Measurements from ENCODE around the gene ANKS3.

Gene ANKS3

GRCh38 chr16:4683255-4684057, 50.6 kb downstream of the ANKS3 start:
- DNase-seq: no peak

GRCh38 chr16:4682616-4683254, 51.3 kb downstream of the ANKS3 start:
- no peak for DNase-seq

GRCh38 chr16:4682084-4682591, 51.9 kb downstream of the ANKS3 start:
- DNase-seq: no peak

DNA sequence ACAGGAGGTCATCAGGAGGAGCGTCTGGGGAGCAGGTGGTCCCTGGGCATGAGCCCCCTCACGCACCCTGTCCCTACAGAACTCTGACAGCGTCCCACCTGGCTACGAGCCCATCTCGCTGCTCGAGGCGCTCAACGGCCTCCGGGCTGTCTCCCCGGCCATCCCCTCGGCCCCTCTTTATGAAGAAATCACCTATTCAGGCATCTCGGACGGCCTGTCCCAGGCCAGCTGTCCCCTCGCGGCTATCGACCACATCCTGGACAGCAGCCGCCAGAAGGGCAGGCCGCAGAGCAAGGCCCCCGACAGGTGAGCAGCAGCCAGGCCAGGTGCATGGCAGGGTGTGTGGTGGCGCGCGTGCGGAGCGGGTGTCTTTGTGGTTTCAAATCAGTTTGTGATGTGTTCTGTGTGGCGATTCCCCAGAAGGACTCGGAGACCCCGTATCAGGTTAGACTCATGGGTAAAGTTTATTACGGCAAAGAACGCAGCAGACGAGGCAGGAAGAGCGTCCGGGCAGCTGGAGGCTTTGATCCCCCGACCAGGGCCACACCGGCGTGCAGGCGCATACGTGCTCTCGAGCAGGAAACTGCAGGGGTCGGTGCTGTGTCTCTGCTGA, 52.5 kb downstream of the ANKS3 start:
- no peak for DNase-seq

DNA sequence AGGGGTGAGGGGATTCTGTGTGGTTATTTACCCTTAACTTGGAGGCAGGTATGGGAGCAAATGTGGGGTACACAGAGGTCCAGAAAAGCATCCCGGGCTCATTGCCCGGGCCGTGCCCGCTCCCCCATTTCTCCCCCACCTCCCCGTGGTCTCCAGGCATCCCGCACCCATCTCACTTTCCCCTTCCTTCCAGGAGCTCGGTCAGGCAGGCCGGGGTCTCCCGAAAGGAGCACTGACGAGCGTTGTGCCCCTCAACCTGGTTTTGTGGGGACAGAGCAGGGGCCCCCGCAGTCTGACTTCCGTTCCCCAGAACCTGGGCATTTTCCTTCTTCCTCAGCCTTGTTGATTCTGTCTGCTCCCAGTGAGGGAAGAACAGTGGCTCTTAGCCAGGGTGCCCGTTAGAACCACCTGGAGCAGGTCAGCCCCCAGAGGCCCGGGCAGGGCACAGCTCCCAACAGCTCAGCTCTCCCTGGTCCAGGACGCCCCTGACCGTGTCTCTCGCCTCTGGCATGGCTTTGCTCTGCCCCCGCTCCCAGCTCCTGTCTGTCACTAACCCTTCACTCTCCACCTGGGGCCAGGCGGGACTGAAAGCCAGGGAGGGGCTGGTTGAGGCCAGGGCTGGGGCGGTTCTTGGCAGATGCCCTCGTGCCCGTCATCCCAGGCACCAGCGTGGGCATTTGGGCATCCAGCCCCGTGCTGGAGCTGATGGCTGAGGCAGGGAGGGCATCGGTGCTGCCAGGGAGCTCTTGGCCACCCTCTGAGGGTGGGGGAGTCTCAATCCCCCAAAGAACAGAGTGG, 53.2 kb downstream of the ANKS3 start:
- DNase-seq: no peak

DNA sequence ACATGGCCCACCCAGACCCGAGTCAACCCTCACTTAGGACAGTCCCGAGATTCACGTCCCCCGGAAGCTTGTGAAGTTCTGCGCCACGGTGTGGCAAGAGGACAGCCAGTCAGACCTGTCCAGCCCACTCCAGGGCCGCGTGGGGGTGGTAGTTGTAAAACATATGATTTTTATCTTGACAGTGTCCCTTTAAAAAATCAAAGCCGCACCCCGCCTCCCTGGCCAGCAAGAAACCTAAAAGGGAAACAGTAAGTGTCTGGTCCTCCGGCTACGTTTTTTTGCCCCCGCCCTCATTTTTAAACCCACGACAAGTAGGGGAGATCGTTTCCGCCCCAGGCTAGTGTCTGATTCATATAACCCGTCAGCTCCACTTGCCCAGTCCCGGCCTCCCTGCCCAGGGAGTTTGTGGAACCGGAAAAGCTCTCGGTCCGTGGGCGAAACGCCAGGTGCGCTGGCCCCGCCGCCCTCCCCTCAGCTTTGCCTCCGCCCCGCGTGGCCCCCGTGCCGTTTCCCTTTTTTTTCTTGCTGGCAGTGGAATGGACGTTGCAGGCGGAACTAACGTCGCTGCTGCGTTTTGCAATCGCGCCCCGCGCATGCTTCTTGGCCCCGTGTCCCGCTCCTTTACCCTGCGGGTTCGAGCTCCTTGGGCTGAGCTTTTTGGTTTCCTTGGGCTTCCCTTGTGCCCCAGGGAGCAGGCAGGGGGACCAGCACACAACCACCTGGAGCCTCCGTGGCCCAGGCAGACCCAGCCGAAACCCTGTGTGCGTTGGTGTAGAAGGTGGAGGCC, 54.0 kb downstream of the ANKS3 start:
- DNase-seq: no peak

DNA sequence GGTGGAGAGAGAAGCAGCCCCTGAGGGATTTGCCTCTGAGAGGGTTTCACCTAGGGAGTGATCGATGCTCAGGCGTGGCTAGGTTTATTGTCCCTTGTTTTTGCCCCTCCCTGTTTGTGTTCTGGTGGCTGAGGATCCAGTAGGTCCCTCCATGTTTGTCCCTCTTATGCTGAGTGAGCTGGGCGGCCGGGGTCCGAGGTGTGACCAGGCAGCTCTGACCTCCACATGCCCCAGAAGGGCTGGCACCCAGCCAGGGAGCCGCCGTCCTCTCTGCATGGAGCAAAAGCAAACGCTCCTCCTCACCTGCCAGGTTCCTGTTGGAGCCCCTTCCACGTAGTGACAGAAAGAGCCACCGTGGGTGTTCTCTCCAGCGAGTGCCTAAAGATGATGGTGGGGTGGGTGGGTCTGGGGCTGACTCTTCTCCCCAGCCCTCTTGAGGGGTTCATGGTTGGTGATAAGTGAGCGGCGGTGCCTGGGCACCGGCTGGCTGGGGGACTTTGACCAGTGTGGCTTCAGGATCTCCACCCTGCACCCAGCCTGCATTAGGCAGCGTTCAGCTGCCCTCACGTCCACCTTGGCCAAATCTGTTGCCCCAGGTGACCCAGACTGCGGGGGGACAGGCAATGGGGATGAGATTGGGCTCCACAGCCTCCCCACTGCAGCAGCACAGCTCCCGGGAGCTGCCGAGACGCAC, 54.8 kb downstream of the ANKS3 start:
- no peak for DNase-seq

DNA sequence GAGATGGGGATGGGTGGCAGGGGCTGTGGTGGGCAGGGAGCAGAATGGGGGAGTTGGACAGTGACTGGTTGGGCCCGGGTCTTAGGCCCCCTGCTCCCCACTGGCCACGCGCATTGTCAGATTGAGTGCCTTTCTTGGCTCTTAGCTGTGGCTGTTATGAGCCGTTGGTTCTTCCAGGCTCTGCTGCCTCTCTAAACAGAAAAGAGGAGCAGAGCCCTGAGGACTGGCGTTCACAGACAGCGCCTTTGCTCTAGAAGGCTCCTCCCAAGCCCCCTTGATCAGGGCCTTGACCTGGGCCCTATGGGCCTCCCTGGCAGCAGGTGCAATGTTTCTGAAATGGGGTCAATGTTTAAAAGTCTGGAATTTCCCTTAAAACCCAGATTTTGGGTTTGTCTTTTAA, 55.5 kb downstream of the ANKS3 start:
- no peak for DNase-seq

GRCh38 chr16:4677994-4678393, 56.1 kb downstream of the ANKS3 start:
- DNase-seq: no peak

DNA sequence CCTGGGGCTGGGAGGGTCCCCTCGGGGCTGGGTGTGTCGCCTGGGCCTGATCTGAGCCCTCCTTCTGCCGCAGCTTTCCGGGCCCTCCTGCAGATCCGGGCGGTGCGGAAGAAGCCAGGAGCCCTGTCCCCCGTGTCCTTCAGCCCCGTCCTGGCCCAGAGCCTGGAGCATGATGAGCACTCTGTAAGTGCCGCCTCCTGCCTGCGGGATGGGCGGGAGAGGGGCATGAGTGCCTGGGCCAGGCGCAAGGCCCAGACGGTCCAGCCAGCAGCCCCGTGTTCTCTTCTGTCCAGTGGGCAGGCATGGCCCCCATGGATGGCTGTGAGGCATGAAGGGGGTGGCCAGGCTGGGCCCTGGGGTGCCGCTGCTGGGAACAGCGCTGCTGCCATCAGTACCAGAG, 56.7 kb downstream of the ANKS3 start:
- DNase-seq: no peak

- DNase-seq: no peak
These were observed 57.2 kb downstream of the ANKS3 start for GRCh38 chr16:4676831-4677230.

- no peak for DNase-seq
These were observed 57.9 kb downstream of the ANKS3 start for GRCh38 chr16:4675864-4676786.

DNA sequence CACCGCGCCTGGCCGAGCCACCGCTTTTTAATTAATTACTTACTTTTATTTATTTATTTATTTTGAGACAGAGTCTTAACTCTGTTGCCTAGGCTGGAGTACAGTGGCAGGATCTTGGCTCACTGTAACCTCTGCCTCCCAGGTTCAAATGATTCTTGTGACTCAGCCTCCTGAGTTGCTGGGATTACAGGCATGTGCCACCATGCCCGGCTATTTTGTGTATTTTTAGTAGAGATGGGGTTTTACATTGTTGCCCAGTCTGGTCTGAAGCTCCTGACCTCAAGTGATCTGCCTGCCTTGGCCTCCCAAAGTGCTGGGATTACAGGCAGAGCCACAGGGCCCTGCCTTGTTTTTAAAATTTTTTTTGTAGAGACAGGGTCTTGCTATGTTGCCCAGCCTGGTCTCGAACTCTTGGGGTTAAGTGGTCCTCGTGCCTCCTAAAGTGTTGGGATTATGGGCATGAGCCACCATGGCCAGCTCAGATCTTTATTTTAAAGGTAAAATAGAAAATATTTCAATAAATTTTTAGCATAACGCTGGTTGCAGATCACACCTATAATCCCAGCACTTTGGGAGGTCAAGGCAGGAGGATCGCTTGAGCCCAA, 59.0 kb downstream of the ANKS3 start:
- no peak for DNase-seq

GRCh38 chr16:4673387-4674046, 60.6 kb downstream of the ANKS3 start:
- DNase-seq: no peak

- DNase-seq: no peak
These were observed 65.6 kb downstream of the ANKS3 start for GRCh38 chr16:4668313-4668960.

DNA sequence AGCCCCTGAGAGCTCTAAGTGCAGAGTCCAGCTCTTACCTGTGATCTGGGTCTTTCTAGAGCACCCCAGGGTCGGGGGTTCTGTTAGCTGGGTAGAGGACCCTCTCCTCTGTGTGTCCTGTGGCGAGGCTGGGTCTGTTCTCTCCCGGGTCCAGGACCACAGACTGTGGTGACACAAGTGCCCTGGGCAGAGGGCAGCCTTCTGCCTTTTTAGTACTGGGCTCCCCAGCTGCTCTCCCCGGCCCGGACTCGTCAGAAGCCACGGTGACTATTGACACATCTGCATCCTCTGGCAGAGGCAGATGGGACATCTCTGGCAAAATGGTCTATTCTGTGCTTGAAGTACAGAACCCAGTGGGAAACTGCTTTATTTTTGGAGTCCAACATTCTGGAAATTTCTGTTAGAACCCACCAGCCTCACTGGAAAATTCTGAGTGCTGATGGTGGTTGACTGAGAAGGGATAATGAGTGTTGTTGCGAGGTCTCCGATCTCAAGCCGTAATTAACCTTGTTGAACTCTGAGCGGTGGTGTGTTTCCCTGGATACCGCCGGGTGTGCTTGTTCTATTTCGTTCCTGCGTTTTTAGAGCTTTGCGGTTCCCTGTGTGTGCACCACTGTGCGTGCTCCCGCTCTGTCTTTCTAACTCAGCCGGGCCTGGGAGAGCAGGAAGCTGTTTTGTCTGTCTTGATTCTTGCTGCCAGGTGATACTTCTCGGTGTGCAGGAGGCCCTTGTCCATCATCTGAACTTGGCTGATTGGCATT, 66.7 kb downstream of the ANKS3 start:
- DNase-seq: no peak

DNA sequence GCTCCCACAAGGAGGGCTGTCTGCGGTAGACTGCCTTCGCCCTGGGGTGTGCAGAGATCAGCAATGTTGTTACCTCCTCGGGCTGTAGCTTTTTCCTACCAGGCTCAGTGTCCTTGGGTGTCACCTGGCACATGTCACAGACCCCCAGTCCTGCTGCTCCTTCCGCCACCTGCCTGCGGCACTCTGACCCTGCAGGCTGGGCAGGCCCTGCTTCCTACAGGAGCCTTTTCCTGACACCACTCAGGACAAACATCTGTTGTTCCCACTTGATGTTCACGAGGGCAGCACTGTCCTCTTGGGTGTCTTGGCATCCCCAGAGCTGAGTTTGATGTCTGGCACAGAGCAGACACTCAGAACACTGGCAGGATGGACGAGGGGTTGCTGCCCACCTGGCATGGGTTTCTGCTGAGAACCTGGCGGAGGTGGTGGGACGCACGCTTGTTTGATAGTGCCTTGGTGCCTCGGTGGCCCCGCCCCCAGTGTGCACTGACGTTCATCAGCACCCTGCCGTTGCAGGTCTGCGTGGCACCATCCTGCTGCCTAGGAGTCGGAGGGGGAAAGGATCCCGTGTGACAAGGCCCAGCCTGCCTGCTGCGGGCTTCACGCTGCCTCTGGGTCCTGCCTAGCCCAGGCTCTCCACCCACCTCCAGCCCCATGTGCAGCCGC, 67.4 kb downstream of the ANKS3 start:
- no peak for DNase-seq

Measured in NCI-H510A (cell line).